NCI-H82 (cell line): ENCODE results near the gene H6PD.

Experiments used
- DNase-seq: peaks from one replicate; lab custom pipeline; 2025; lab: John Stamatoyannopoulos, UW

The H6PD gene

GRCh38 chr1:9240914-9241820 lies 6.6 kb downstream of the H6PD start:
- DNase-seq, result peak; percentile 22

- DNase-seq, result no peak
Measured at GRCh38 chr1:9241891-9242290, 7.3 kb downstream of the H6PD start.

- DNase-seq, result peak; percentile 80
Measured at GRCh38 chr1:9242338-9242969, 7.9 kb downstream of the H6PD start.

GRCh38 chr1:9243066-9243739 lies 8.6 kb downstream of the H6PD start:
- no peak for DNase-seq

- no peak for DNase-seq
Measured at GRCh38 chr1:9244501-9245229, 10.1 kb downstream of the H6PD start.

- DNase-seq, result no peak
Measured at GRCh38 chr1:9245230-9245619, 10.7 kb downstream of the H6PD start.

- no peak for DNase-seq
Measured at GRCh38 chr1:9245661-9246060, 11.1 kb downstream of the H6PD start.

- no peak for DNase-seq
Measured at GRCh38 chr1:9246215-9246614, 11.6 kb downstream of the H6PD start.

- DNase-seq, result no peak
Measured at GRCh38 chr1:9246841-9247785, 12.5 kb downstream of the H6PD start.

GRCh38 chr1:9247894-9248293 lies 13.3 kb downstream of the H6PD start:
- no peak for DNase-seq

GRCh38 chr1:9248341-9249262 lies 14.0 kb downstream of the H6PD start:
- DNase-seq, result no peak

GRCh38 chr1:9249263-9249533 lies 14.6 kb downstream of the H6PD start:
- DNase-seq, result no peak

- DNase-seq, result peak; percentile 87
Measured at GRCh38 chr1:9249534-9250410, 15.2 kb downstream of the H6PD start.

GRCh38 chr1:9250411-9251381 lies 16.1 kb downstream of the H6PD start:
- peak; percentile 29 for DNase-seq

GRCh38 chr1:9251501-9251900 lies 16.9 kb downstream of the H6PD start:
- peak; percentile 68 for DNase-seq

GRCh38 chr1:9253004-9253403 lies 18.4 kb downstream of the H6PD start:
- no peak for DNase-seq

- DNase-seq, result no peak
Measured at GRCh38 chr1:9253453-9254105, 19.0 kb downstream of the H6PD start.
